RWPE2 (cell line): ENCODE data around the gene DOCK3.
A peak's percentile ranks its signal among the peaks of the same experiment; 100 is the strongest.
"Not testable (repeated sequence)": the region's sequence is repeated elsewhere in the genome, so short reads cannot be mapped to it uniquely, and the experiment has no call there.

Experiments
- ATAC-seq: fragments of 200-7000 bp; cut with Tn5 transposase; 3 replicates; pipeline ENCODE4 v1.9.1; 2021; ENCODE audit warnings: low read depth
- DNase-seq: peaks from one replicate; pipeline ENCODE4 v3.0.0-alpha.2; 2020; ENCODE audit warnings: low spot score
- H3K27ac ChIP-seq: fragments of 450-650 bp; 2 replicates; pipeline ENCODE4 v1.5.1; 2017; ENCODE audit warnings: mild to moderate bottlenecking; ENCODE audit not compliant: poor library complexity, severe bottlenecking
- H3K27me3 ChIP-seq: fragments of 250-450 bp; sonication (Bioruptor Pico); 2 replicates; pipeline ENCODE4 v1.5.1; 2021; ENCODE audit warnings: mild to moderate bottlenecking, moderate library complexity; ENCODE audit not compliant: insufficient read depth, poor library complexity, severe bottlenecking
- H3K36me3 ChIP-seq: fragments of 250-450 bp; sonication (Bioruptor Pico); 2 replicates; pipeline ENCODE4 v1.5.1; 2020; ENCODE audit warnings: low read depth, mild to moderate bottlenecking, moderate library complexity
- H3K4me1 ChIP-seq: fragments of 250-450 bp; sonication (Bioruptor Pico); 2 replicates; pipeline ENCODE4 v1.5.1; 2021; ENCODE audit warnings: mild to moderate bottlenecking, moderate library complexity; ENCODE audit not compliant: insufficient read depth, poor library complexity, severe bottlenecking
- H3K4me3 ChIP-seq: fragments of 250-450 bp; sonication (Bioruptor Pico); 2 replicates; pipeline ENCODE4 v1.5.1; 2021; ENCODE audit warnings: mild to moderate bottlenecking, moderate library complexity; ENCODE audit not compliant: severe bottlenecking
- H3K9me3 ChIP-seq: fragments of 250-450 bp; sonication (Bioruptor Pico); 2 replicates; pipeline ENCODE4 v1.5.1; 2021; ENCODE audit warnings: mild to moderate bottlenecking, moderate library complexity; ENCODE audit not compliant: severe bottlenecking
- TF ChIP-seq, protein P1 (sequence below): fragments of 450-650 bp; IDR thresholded peaks from one replicate; pipeline ENCODE4 v1.5.1; 2017; ENCODE audit warnings: mild to moderate bottlenecking, moderate library complexity; ENCODE audit not compliant: poor library complexity, severe bottlenecking

Gene DOCK3

GRCh38 chr3:51304230-51304629, 629.5 kb downstream of the DOCK3 start:
- DNase-seq = no peak
- H3K27me3 ChIP-seq = no peaks in the 10 kb centered on the region
- H3K36me3 ChIP-seq = no peaks in the 10 kb centered on the region

GRCh38 chr3:51306093-51306492, 631.4 kb downstream of the DOCK3 start:
- H3K27ac ChIP-seq = no peak overlapping the region

More at GRCh38 chr3:51304230-51304629, 629.5 kb downstream of the DOCK3 start:
- H3K4me1 ChIP-seq = no peaks in the 10 kb centered on the region
- TF ChIP-seq, protein P1, sequence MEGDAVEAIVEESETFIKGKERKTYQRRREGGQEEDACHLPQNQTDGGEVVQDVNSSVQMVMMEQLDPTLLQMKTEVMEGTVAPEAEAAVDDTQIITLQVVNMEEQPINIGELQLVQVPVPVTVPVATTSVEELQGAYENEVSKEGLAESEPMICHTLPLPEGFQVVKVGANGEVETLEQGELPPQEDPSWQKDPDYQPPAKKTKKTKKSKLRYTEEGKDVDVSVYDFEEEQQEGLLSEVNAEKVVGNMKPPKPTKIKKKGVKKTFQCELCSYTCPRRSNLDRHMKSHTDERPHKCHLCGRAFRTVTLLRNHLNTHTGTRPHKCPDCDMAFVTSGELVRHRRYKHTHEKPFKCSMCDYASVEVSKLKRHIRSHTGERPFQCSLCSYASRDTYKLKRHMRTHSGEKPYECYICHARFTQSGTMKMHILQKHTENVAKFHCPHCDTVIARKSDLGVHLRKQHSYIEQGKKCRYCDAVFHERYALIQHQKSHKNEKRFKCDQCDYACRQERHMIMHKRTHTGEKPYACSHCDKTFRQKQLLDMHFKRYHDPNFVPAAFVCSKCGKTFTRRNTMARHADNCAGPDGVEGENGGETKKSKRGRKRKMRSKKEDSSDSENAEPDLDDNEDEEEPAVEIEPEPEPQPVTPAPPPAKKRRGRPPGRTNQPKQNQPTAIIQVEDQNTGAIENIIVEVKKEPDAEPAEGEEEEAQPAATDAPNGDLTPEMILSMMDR = no peak
- no peak overlapping the region for H3K27ac ChIP-seq
- H3K9me3 ChIP-seq = no peaks in the 10 kb centered on the region
- no peak overlapping the region for H3K4me3 ChIP-seq
- no peak for ATAC-seq

GRCh38 chr3:51307458-51307857, 632.7 kb downstream of the DOCK3 start:
- no peak for DNase-seq
- no peak overlapping the region for H3K27ac ChIP-seq

More at GRCh38 chr3:51306093-51306492, 631.4 kb downstream of the DOCK3 start:
- Histone ChIP-seq H3K4me1 (no peaks in the 10 kb centered on the region), H3K27me3 (no peaks in the 10 kb centered on the region), H3K4me3 (no peak overlapping the region), H3K9me3 (no peaks in the 10 kb centered on the region), H3K36me3 (no peaks in the 10 kb centered on the region)
- ATAC-seq (no peak), DNase-seq (no peak)
- TF ChIP-seq, protein P1 = no peak

DNA sequence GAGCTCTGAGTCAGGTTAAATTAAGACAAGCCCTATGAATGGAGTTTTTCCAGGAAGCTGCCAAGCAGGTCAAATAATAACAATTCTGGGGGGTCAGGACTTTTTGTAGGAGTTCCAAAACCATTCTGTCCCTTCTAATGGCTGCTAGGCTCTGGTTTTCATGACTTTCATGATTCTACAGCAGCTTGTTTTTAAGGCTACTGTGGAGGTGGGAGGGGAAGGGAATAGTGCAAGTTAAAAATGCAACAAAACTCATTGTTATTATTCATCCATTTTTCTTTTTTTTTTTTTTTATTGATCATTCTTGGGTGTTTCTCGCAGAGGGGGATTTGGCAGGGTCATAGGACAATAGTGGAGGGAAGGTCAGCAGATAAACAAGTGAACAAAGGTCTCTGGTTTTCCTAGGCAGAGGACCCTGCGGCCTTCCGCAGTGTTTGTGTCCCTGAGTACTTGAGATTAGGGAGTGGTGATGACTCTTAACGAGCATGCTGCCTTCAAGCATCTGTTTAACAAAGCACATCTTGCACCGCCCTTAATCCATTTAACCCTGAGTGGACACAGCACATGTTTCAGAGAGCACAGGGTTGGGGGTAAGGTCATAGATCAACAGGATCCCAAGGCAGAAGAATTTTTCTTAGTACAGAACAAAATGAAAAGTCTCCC, 633.3 kb downstream of the DOCK3 start:
- not testable (repeated sequence) for ATAC-seq, H3K4me1 ChIP-seq, H3K27ac ChIP-seq

More at GRCh38 chr3:51307458-51307857, 632.7 kb downstream of the DOCK3 start:
- no peak overlapping the region for H3K4me3 ChIP-seq
- H3K36me3 ChIP-seq = no peaks in the 10 kb centered on the region
- TF ChIP-seq, protein P1 = no peak
- ATAC-seq = no peak
- H3K9me3 ChIP-seq = no peaks in the 10 kb centered on the region
- no peaks in the 10 kb centered on the region for H3K27me3 ChIP-seq
- no peaks in the 10 kb centered on the region for H3K4me1 ChIP-seq

DNA sequence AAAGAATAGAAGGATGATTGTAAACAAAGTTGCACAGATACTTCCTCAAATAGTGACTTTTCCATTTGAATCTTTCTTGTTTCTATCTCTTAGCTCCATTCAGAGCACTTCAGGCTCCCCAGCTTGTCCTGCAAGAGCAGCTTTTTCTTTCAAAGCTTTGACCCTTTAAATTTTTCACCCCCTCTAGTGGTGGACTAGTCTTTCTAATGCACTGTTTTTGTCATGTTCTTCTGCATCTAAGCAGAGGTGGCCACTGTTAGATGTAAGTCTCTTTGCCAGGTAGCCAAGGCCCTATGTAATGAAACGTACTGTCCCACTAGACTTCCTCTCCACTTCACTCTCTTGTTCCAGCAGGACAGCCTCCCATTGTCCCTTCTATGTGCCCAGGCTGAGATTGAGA, 636.3 kb downstream of the DOCK3 start:
- H3K27me3 ChIP-seq = no peaks in the 10 kb centered on the region
- H3K4me3 ChIP-seq = no peak overlapping the region
- H3K36me3 ChIP-seq = no peaks in the 10 kb centered on the region
- ATAC-seq = peak; percentile 58
- H3K27ac ChIP-seq = no peak overlapping the region
- no peaks in the 10 kb centered on the region for H3K4me1 ChIP-seq
- TF ChIP-seq, protein P1 = peak; percentile 44
- no peaks in the 10 kb centered on the region for H3K9me3 ChIP-seq
- DNase-seq = no peak

More for the DNA sequence above, 633.3 kb downstream of the DOCK3 start:
- not testable (repeated sequence) for H3K4me3 ChIP-seq, DNase-seq, H3K27me3 ChIP-seq, H3K36me3 ChIP-seq, H3K9me3 ChIP-seq
